Astrocyte (in vitro differentiated cells and primary cell): ENCODE measurements around the gene TNFSF13. TPM values are rescaled to one million over a fixed set of nuclear protein-coding genes. Genes with fewer than 3 reads are reported as not detected.
A peak's percentile ranks its signal among the peaks of the same experiment; 100 is the strongest.

Experiments
- DNase-seq: peaks from one replicate; pipeline ENCODE4 v3.0.0-alpha.2; 2010; ENCODE audit warnings: low read depth
- FAIRE-seq: peaks from 2 replicates; lab custom pipeline; 2011; peaks lifted over from hg19 to GRCh38; lab: Jason Lieb, UNC
- H2AFZ ChIP-seq: 2 replicates; pipeline ENCODE4 v1.6.0; 2012; ENCODE audit warnings: low read depth, low read length, inconsistent platforms
- H3K27ac ChIP-seq: 2 replicates; pipeline ENCODE4 v1.5.1; 2011; ENCODE audit warnings: low read depth, low read length, inconsistent platforms
- H3K27me3 ChIP-seq: 2 replicates; pipeline ENCODE4 v1.6.0; 2011; ENCODE audit warnings: low read length, inconsistent platforms; ENCODE audit not compliant: insufficient read depth
- H3K36me3 ChIP-seq: 2 replicates; pipeline ENCODE4 v1.5.1; 2011; ENCODE audit warnings: low read length, inconsistent platforms; ENCODE audit not compliant: insufficient read depth
- H3K4me1 ChIP-seq: 2 replicates; pipeline ENCODE4 v1.5.1; 2011; ENCODE audit warnings: low read length, inconsistent platforms; ENCODE audit not compliant: insufficient read depth
- H3K4me2 ChIP-seq: 2 replicates; pipeline ENCODE4 v1.6.0; 2012; ENCODE audit warnings: low read length, inconsistent platforms
- H3K4me3 ChIP-seq: 2 replicates; pipeline ENCODE4 v1.5.1; 2011; ENCODE audit warnings: low read depth, mild to moderate bottlenecking, low read length, inconsistent platforms; ENCODE audit not compliant: insufficient read depth
- H3K79me2 ChIP-seq: 2 replicates; pipeline ENCODE4 v1.6.0; 2012; ENCODE audit warnings: mild to moderate bottlenecking, low read length, inconsistent platforms; ENCODE audit not compliant: insufficient read depth
- H3K9ac ChIP-seq: 2 replicates; pipeline ENCODE4 v1.6.0; 2012; ENCODE audit warnings: mild to moderate bottlenecking, low read length, inconsistent platforms
- H3K9me3 ChIP-seq: 2 replicates; pipeline ENCODE4 v1.5.1; 2012; ENCODE audit warnings: low read depth, mild to moderate bottlenecking, low read length, inconsistent platforms; ENCODE audit not compliant: insufficient read depth
- H4K20me1 ChIP-seq: 2 replicates; pipeline ENCODE4 v1.6.0; 2012; ENCODE audit warnings: low read length, inconsistent platforms; ENCODE audit not compliant: insufficient read depth
- H3K27ac Mint-ChIP-seq: one replicate; pipeline ENCODE4 v1.8.0; 2021; ENCODE audit warnings: mild to moderate bottlenecking, mixed read lengths; ENCODE audit not compliant: unreplicated experiment
- H3K27me3 Mint-ChIP-seq: one replicate; pipeline ENCODE4 v1.8.0; 2021; ENCODE audit warnings: low read depth, mixed read lengths; ENCODE audit not compliant: unreplicated experiment
- H3K36me3 Mint-ChIP-seq: one replicate; pipeline ENCODE4 v1.8.0; 2021; ENCODE audit warnings: low read depth, mixed read lengths; ENCODE audit not compliant: unreplicated experiment
- H3K4me1 Mint-ChIP-seq: one replicate; pipeline ENCODE4 v1.8.0; 2021; ENCODE audit warnings: low read depth, mixed read lengths; ENCODE audit not compliant: unreplicated experiment
- H3K4me3 Mint-ChIP-seq: one replicate; pipeline ENCODE4 v1.8.0; 2021; ENCODE audit warnings: mild to moderate bottlenecking, moderate library complexity, mixed read lengths; ENCODE audit not compliant: unreplicated experiment
- H3K9me3 Mint-ChIP-seq: one replicate; pipeline ENCODE4 v1.8.0; 2021; ENCODE audit warnings: mild to moderate bottlenecking, mixed read lengths; ENCODE audit not compliant: unreplicated experiment
- CTCF ChIP-seq: IDR thresholded peaks from 2 replicates; pipeline ENCODE4 v1.5.1; 2011; ENCODE audit warnings: low read depth, mild to moderate bottlenecking, inconsistent platforms, low read length, moderate library complexity; ENCODE audit not compliant: insufficient read depth
- EZH2 ChIP-seq: IDR thresholded peaks from 2 replicates; pipeline ENCODE4 v1.6.1; 2012; ENCODE audit warnings: mild to moderate bottlenecking, low read length, inconsistent platforms; ENCODE audit not compliant: insufficient read depth
- total RNA-seq: library from RNA; stranded (reverse); gene quantifications from 2 replicates; pipeline ENCODE4 v1.2.1, GENCODE V29; 2021

Gene TNFSF13
- total RNA-seq, 1 donor from 2014 or later: 0.93 TPM

GRCh38 chr17:7572588-7573323 lies 14.2 kb downstream of the TNFSF13 start:
- peak overlapping the region; percentile 95 for H3K27ac ChIP-seq
- no peaks in the 10 kb centered on the region for H3K27me3 ChIP-seq
- Mint-ChIP-seq H3K4me1 (peaks cover 36% of the 10 kb centered on the region), H3K36me3 (peaks cover 39% of the 10 kb centered on the region), H3K9me3 (no peaks in the 10 kb centered on the region), H3K27ac (peak overlapping the region; percentile 99), H3K4me3 (peak overlapping the region; percentile 97), H3K27me3 (no peaks in the 10 kb centered on the region)
- no peak for FAIRE-seq
- H3K9me3 ChIP-seq: no peaks in the 10 kb centered on the region
- peaks cover 84% of the 10 kb centered on the region for H3K79me2 ChIP-seq
- H4K20me1 ChIP-seq: peaks cover 58% of the 10 kb centered on the region
- H3K4me2 ChIP-seq: peak overlapping the region; percentile 99
- peaks cover 56% of the 10 kb centered on the region for H3K36me3 ChIP-seq
- H3K4me1 ChIP-seq: peaks cover 26% of the 10 kb centered on the region
- TF ChIP-seq CTCF: no peak
- TF ChIP-seq EZH2: no peak
- peak overlapping the region; percentile 88 for H3K4me3 ChIP-seq
- DNase-seq: peak; percentile 98
- peak overlapping the region; percentile 100 for H3K9ac ChIP-seq
- H2AFZ ChIP-seq: no peak overlapping the region

- H3K4me3 Mint-ChIP-seq: peak overlapping the region; percentile 97
- DNase-seq: peak; percentile 77
- peaks cover 87% of the 10 kb centered on the region for H3K79me2 ChIP-seq
These were observed 15.0 kb downstream of the TNFSF13 start for GRCh38 chr17:7573324-7574080.

More at GRCh38 chr17:7573324-7574080, 15.0 kb downstream of the TNFSF13 start:
- Mint-ChIP-seq H3K36me3 (peaks cover 43% of the 10 kb centered on the region), H3K4me1 (peaks cover 41% of the 10 kb centered on the region), H3K9me3 (no peaks in the 10 kb centered on the region), H3K27ac (peak overlapping the region; percentile 99), H3K27me3 (no peaks in the 10 kb centered on the region)
- no peak overlapping the region for H2AFZ ChIP-seq
- H3K9ac ChIP-seq: peak overlapping the region; percentile 100
- H3K27me3 ChIP-seq: no peaks in the 10 kb centered on the region
- peaks cover 65% of the 10 kb centered on the region for H4K20me1 ChIP-seq
- FAIRE-seq: no peak
- peak overlapping the region; percentile 88 for H3K4me3 ChIP-seq
- peaks cover 32% of the 10 kb centered on the region for H3K4me1 ChIP-seq
- H3K4me2 ChIP-seq: peak overlapping the region; percentile 97
- no peaks in the 10 kb centered on the region for H3K9me3 ChIP-seq
- no peak for TF ChIP-seq EZH2
- no peak for TF ChIP-seq CTCF
- H3K36me3 ChIP-seq: peaks cover 60% of the 10 kb centered on the region
- H3K27ac ChIP-seq: peak overlapping the region; percentile 95
